Left lobe of liver (tissue), 2 donors: ENCODE results near the gene GTF2A2. TPM values are rescaled to one million over a fixed set of nuclear protein-coding genes. Genes with fewer than 3 reads are reported as not detected.
A peak's percentile ranks its signal among the peaks of the same experiment; 100 is the strongest.
"Not testable (repeated sequence)": the region's sequence is repeated elsewhere in the genome, so short reads cannot be mapped to it uniquely, and the experiment has no call there.

Experiments used
- ATAC-seq: fragments of 200-7000 bp; cut with Tn5 transposase; one replicate; pipeline ENCODE4 v1.9.1; 2020; ENCODE audit warnings: mild to moderate bottlenecking, moderate library complexity
- DNase-seq: peaks from one replicate; pipeline ENCODE4 v3.0.0-alpha.2; 2020; ENCODE audit warnings: low spot score
- total RNA-seq: library from RNA; stranded (reverse); gene quantifications from one replicate; pipeline ENCODE4 v1.2.1, GENCODE V29; 2021
- donor health status: DM: no; HTN: no; CAD: no; lungs with moderate emphysema.
- donor health status: DM: no; HTN: yes; CAD: no.

Gene GTF2A2, protein sequence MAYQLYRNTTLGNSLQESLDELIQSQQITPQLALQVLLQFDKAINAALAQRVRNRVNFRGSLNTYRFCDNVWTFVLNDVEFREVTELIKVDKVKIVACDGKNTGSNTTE
- total RNA-seq: 33.0 TPM

- peak; percentile 96 for DNase-seq
- ATAC-seq: peak; percentile 98
Measured at GRCh38 chr15:59656897-59657634, at the start of gene GTF2A2. Gene GTF2A2 (minus strand): TSS chr15:59657515. CDS start chr15:59652277, 5,238 bp downstream.

DNA sequence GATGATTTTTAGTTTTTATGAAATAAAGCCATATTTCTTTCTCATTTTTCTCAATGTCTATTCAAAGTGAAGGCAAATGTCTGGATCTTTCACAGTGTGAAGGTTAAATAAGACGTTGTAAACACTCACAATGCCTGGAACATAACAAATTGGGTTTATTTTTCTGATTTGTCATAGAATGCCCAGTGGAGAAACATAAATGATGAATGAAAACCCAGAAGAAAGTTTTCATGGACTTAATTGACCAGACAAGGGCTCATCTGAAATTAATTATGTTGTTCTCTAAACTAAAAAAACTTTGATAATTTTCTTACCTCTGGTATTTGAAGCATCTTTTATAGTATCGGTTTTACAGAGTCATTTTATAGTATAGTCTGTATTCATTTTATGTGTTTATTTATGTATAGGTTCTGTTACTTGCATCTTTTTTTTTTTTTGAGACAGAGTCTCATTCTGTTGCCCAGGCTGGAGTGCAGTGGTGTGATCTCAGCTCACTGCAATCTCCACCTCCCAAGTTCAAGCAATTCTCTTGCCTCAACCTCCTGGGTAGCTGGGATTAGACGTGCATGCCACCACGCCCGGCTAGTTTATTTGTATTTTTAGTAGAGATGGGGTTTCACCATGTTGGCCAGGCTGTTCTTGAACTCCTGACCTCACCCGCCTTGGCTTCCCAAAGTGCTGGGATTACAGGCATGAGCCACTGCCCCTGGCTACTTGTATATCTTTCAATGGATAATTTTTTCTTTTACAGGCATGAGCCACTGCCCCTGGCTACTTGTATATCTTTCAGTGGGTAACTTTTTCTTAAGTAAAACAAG lies 46.9 kb upstream of the GTF2A2 start:
- no peak for DNase-seq
- no peak for ATAC-seq

DNA sequence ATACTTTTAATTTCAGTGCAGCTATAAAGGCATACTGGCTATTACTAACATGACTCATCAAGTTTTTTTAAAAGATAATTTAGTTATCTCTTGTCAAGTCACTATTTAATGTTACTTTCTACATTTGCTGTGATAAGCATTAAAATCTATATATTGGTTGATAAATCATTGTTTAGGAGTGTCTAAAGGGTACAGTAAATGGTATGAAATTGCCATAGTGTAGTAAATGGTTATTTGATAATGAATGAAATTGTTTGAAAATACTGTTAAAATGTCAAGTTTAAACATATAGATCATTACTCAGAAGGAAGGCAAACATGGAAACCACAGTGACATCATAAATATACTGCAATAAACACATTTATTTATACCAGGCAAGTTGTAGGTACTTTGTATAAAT lies 45.0 kb upstream of the GTF2A2 start:
- DNase-seq: no peak
- ATAC-seq: no peak

- DNase-seq (no peak), ATAC-seq (no peak)
Measured at GRCh38 chr15:59701880-59702279, 44.6 kb upstream of the GTF2A2 start.

DNA sequence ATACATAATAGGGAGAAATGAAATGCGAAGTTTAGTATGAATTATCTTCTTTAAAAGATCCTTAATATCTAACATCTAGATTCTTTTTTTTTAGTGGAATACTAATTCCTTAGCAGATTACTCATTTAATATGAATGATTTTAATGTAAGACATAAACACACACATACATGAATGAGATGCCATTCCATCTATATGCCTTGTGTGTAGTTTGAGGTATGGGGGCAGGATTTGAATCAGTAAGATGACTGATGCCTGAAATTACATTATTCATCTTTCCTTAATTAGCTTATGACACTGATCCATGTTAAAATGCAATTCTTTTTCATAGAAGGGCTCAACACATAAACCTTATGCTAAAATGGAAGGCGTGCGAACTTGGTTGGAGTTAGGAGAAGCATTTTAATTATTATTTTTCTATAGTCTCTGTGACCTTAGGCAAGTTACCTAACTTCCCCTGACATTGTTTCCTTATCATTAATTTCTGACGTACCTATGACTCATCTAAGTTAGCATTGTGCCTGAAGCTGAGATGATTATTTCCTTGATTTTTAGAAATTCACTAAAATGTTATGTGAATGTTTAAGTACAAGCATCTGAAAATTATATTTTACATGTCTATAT lies 42.6 kb upstream of the GTF2A2 start:
- no peak for DNase-seq
- no peak for ATAC-seq

DNA sequence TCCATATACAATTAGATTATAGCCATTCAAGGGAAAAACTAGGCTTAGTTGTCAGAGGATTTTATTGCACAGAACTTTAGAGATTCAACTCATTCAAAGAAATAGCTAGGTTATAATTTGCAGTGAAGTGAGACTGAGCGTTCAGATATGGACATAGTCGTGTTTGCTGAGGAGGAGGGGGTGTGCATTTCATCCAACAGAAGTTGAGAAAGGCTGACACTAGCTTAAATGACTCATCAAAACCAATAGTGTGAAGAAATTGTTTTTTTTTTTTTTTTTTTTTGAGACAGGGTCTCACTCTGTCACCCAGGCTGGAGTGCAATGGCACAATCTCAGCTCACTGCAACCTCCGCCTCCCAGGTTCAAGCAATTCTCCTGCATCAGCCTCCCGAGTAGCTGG lies 40.8 kb upstream of the GTF2A2 start:
- DNase-seq, ATAC-seq: not testable (repeated sequence)

GRCh38 chr15:59696332-59696731 lies 39.0 kb upstream of the GTF2A2 start:
- DNase-seq (no peak), ATAC-seq (no peak)

DNA sequence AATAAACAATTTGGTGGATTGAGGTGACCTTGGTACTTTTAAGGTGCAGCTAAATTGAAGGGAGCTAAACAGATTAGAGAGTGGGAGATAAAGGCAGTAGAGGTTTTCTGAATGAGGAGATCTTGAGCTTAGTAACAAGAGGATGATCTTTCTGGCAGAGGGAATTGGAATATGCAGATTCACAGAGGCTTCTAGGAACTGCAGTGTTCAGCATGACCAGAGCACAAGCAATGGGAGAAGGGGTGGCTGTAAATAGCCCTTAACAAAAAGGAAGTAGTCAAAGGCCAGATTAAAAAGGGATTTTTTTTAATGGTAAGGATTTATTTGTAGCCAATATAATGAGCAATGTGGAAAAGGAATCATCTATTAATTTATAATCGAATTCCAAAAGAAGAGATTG lies 37.5 kb upstream of the GTF2A2 start:
- no peak for ATAC-seq
- DNase-seq: no peak

DNA sequence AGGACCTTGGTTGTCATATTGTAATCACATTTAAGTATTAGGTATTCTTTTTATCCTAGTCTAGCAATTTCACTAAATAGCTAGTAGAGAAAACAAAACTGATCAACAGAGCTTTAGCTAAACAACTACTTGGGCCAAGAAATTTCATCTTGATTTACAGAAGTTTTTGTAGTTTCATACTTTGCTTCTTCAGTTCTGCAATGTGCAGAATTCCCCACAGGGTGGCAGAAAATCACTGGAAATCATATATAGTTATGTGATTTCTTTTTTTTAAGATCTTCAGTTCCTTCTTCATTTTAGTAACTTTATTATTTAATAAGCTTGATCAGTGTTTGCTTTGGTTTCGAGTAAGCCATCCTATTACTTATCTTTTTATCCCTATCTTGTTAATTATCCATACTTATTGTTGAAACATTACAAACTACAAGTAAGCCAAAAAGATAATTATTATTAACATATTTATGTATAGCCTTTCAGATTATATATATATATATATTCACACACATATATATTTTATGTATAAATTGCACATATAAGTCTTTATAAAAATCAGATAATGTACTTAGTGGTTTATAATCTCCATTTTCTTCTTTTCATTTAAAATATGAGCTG lies 34.0 kb upstream of the GTF2A2 start:
- DNase-seq (no peak), ATAC-seq (no peak)

GRCh38 chr15:59689626-59690236 lies 32.4 kb upstream of the GTF2A2 start:
- ATAC-seq (peak; percentile 63), DNase-seq (peak; percentile 92)

- ATAC-seq: peak; percentile 86
- DNase-seq: peak; percentile 99
Measured at GRCh38 chr15:59688782-59689625, 31.7 kb upstream of the GTF2A2 start, which contains the start of gene BNIP2. Gene BNIP2 (minus strand): TSS chr15:59689320. CDS start chr15:59682457, 6,863 bp downstream.

GRCh38 chr15:59688423-59688781 lies 31.1 kb upstream of the GTF2A2 start:
- peak; percentile 4 for ATAC-seq

GRCh38 chr15:59687836-59688235 lies 30.5 kb upstream of the GTF2A2 start:
- ATAC-seq: no peak
- no peak for DNase-seq

More at GRCh38 chr15:59688423-59688781, 31.1 kb upstream of the GTF2A2 start:
- no peak for DNase-seq

DNA sequence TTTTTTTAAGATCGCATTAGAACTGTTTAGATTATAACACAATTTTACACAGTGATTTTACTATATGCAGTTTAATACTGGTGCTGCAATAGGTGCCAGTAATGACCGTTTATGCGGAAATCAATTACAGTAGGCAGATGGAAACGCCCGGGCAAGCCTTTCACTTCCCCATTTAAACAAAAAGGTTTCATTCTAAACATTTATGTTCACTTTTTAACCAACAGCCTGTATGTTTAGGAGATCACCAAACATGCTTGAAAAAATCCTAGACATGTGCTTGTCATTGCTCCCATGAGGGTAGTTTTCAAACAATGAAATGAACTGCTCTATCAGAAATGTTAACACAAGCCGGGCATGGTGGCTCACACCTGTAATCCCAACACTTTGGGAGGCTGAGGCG lies 29.1 kb upstream of the GTF2A2 start:
- DNase-seq: no peak
- no peak for ATAC-seq

DNA sequence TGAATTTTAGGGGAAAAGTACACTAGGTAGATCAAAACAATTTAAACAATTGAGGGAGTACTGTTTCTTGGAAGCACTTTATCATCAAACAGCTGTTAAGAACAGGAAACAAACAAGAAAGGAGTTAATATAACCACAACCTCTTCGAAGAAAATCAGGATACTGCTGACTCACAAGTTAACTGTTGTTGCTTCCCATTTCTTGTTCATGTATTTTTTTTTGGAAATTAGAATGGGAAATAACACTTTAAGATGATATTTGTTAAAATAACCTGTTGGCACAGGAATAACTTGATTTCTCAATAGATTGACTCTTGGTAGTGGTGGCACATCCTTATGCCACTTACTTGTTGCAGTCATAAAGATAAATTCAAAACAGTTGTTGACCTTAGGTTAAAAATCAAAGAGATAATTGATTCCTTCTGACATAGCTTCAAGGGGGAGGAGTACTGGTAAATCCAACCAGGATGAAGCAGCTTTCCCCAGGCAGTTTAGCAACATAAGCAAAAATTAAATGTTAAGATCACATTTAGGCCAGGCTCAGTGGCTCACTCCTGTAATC lies 28.5 kb upstream of the GTF2A2 start:
- ATAC-seq: no peak
- DNase-seq: no peak

GRCh38 chr15:59680870-59681269 lies 23.6 kb upstream of the GTF2A2 start:
- DNase-seq (no peak), ATAC-seq (no peak)

- DNase-seq: no peak
- ATAC-seq: no peak
Measured at GRCh38 chr15:59680346-59680745, 23.0 kb upstream of the GTF2A2 start.

DNA sequence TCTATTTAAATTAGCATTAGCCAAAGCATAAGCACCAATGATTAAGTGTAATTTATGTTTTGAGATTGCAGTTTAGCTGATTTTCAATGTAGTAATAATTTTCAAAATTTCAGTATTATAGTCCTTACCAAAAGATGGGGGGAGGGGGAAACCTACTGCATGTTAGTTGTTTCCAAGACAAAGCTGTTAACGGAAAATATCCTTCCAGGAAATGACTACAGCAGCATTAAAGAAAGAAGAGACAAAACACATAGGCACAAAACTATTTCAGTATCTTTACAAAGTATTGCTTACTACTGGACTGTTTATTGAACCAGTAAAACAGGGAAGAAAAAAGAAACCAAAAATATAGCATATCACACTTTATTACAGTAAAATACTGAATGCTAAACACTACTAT lies 21.3 kb upstream of the GTF2A2 start:
- DNase-seq (no peak), ATAC-seq (no peak)

DNA sequence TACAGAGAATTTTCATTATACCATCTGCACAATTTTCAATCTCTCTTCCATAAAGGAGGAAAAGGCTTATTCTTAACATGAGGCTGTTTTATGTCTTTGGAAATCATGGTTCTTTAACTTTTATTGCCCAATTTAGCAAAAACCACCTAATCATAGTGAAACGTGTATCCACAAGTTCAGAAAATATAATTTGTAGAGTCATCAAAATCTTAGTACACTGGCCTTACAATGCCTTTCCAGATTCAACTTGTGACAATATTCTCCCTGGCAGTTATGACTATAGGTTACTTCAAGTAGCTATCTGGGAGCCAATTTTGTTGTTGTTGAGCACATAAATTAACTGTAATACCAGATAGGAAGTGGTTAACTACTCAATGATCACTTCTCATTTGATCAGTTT lies 20.9 kb upstream of the GTF2A2 start:
- ATAC-seq (no peak), DNase-seq (no peak)
